HG02763 (cell line): ENCODE measurements around the gene USH1C.

Experiments used
- ATAC-seq: cut with Tn5 transposase; IDR thresholded peaks from one replicate; pipeline ENCODE4 v1.9.1; 2021; ENCODE audit warnings: mild to moderate bottlenecking, moderate library complexity; ENCODE audit not compliant: unreplicated experiment

USH1C gene

DNA sequence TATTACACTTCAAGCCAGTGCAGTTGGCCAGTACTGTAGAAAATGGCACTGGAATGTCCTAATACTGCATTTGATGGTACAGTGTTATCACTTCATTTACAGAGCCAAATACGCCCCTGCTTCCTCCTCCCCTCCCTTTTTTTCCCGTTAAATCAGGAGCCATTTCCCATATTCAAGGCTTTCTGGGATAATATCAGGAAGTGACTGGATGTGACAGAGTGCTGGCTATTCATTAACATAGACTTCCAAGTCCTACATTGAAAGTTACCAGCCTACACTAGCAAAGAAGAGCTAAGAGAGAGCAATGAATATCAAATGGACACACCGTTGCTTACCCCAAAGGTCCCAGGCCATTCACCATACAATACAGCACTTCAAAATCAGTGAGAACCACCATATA lies 35.4 kb downstream of the USH1C start:
- ATAC-seq, result no peak

- ATAC-seq, result no peak
Observed at GRCh38 chr11:17508306-17508705, 35.9 kb downstream of the USH1C start.

- no peak for ATAC-seq
Observed at GRCh38 chr11:17507773-17508172, 36.4 kb downstream of the USH1C start.

DNA sequence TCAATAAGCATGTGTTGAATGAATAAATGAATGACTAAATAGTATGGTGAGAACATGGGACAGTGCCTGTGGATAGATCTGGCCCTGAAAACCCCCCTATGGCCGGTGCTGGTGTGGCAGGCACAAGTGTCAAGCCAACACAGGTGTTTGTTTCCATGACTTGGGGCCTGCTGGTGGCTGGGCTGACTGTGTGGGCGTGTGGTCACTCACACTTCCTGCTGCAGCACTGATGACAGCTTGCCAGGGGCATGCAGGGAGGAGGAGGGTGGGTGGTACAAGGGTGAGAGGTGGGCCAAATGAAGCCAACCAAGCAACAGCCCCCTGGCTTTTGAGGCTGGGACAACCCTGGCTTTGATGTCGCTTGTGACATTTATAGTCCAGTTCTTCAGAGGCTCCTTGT lies 37.3 kb downstream of the USH1C start:
- ATAC-seq, result peak; percentile 57

DNA sequence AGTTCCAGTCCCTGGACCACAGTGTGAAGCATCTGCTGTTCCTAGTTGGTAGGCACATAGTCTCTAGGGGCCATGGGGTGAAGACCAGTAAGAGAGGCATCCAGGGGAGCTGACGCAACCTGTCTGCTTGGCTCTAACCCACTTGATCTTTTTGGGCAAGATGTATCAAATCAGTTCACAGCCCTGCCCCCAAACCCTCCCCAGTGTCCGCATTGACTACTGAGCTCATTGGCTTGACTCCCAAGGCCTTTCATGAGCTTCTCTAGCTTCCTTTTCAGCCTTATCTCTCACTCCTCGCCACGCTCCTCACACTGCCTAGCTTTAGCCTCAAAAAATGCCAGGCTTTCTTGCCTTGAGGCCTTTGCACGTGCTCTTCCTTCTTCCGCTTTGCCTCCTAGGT lies 37.9 kb downstream of the USH1C start:
- no peak for ATAC-seq

- no peak for ATAC-seq
Observed at GRCh38 chr11:17505146-17505545, 39.1 kb downstream of the USH1C start.

DNA sequence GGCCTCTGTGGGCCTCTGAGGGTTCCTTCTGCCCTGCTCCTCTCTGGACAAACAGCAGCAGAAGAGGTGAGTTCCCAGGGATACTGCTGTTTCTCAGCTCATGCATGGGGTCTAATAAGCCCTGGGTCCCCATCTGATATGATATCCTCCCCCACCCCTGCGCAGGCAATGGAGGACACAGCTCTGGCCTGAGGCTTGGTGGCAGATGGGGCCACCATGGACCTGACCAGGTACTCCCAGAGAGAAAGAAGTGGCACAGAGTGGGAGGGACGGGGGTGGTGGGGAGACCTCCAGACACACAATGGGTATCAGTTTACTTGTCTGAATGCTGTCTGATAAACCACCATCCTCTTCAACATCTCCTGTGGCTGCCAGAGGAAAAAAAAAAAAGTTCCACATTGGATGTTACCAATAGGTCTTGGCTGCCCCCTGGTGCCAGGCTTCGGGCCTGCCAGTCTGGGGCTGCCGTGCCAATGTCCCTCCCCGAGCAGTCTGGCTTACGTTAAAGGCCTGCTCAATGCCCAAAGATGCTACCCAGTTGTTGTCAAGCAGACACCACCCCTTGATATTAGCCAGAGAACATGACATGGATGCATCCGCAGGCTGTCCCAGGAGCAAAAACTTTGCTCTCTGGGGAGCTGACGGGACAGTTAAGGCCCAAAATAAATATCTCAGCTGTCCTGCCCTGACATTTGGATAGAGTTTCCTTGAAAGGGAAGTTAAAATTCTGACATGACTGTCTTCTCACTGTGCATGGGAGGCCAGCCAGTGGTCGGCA lies 39.7 kb downstream of the USH1C start:
- no peak for ATAC-seq

GRCh38 chr11:17502630-17503029 lies 41.6 kb downstream of the USH1C start:
- ATAC-seq, result no peak

- ATAC-seq, result no peak
Observed at GRCh38 chr11:17500673-17501072, 43.5 kb downstream of the USH1C start.

GRCh38 chr11:17498475-17498874 lies 45.7 kb downstream of the USH1C start:
- ATAC-seq, result no peak

DNA sequence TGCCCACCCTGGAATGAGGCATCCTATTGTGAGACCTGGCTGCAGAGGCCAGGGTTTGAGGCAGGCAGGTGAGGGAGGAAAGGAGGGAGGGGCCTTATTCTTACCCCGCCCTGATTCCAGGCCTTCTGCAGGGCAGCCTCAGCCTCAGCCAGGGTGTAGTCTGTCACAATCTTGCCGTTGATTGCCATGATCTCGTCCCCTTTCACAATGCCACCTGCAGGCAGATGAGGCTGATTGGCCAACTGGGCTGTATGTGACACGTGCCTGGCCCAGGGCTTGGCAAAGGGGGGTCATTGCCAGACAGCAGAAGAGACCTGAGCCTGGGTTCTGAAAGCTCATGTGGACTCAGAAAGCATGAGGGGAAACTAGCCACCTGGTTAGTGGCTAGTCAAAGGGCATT lies 46.2 kb downstream of the USH1C start:
- no peak for ATAC-seq

GRCh38 chr11:17496406-17496805 lies 47.8 kb downstream of the USH1C start:
- ATAC-seq, result no peak

DNA sequence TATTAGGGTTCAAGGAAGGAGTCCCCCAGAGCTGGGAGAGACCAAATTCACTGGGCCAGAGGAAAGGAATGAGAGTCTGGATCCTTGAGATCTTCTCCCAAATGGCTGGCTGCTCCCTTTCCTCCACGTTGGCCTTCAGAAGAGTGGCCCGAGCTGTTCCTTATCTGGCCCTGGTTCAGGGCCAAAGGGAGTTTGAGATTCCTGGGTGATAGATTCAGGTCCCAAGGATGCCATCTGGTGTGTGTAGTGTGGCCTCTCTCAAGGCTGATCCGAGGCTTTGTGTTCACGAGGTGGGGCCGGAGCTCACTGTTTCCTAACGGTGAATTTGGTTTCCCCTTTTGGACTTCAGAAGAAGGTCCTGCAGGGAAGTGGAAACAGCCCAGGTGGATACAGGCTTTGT lies 50.2 kb downstream of the USH1C start:
- ATAC-seq, result no peak

- ATAC-seq, result no peak
Observed at GRCh38 chr11:17490938-17491337, 53.3 kb downstream of the USH1C start.

- ATAC-seq, result no peak
Observed at GRCh38 chr11:17490232-17490631, 54.0 kb downstream of the USH1C start.

DNA sequence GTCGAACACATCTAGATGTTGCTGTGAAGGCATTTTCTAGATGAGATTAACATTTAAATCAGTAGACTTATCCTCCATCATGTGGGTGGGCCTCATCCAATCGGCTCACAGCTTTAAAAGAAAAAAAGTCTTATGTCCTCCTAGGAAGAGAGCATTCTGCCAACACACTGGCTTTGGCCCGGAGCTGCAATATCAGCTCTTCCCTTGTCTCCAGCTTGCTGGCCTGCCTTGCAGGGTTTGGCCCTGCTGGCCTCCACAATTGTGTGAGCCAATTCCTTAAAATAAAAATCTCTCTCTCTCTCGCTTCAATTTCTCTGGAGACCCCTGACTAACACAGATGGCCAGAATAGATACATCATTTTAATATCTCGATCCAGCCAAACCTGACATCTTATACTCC lies 54.5 kb downstream of the USH1C start:
- no peak for ATAC-seq

- no peak for ATAC-seq
Observed at GRCh38 chr11:17488563-17488962, 55.7 kb downstream of the USH1C start.

GRCh38 chr11:17486646-17487045 lies 57.6 kb downstream of the USH1C start:
- ATAC-seq, result no peak

DNA sequence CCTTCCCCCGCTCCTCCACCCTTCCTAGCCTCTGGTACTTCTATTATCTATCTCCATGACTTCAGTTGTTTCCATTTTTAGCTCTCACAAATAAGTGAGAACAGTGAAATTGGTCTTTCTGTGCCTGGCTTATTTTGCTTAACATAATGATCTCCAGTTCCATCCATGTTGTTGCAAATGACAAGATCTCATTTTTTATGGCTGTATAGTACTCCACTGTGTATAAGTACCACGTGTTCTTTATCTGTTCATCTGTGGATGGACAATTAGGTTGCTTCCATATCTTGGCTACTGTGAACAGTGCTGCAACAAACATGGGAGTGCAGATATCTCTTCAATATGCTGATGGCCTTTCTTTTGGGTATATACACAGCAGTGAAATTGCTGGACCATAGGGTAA lies 60.7 kb downstream of the USH1C start:
- ATAC-seq, result no peak

GRCh38 chr11:17481905-17482304 lies 62.3 kb downstream of the USH1C start:
- no peak for ATAC-seq

- ATAC-seq, result no peak
Observed at GRCh38 chr11:17479284-17480214, 64.7 kb downstream of the USH1C start.

DNA sequence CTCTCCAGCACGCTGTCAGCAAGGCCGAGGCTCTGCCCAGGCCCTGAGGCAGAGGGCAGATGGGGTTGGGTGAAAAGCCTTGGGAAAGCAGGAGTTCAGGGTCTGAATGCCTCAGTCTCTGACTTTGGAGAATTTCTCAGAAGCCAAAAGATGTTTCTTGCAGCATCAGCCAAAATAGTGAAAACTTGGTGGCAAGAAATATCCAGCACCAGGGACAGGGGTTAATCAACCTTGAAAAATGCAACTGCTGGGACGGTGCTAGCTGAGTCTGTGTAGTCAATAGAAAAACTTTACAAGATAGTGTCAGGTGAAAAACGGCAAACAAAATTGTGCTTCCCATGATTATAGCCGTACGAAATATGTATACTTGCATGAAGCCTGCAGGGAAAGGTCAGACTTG lies 66.1 kb downstream of the USH1C start:
- no peak for ATAC-seq
